Activated CD4-positive, alpha-beta T cell treated with anti-CD3 and anti-CD28 coated beads, Interleukin-10, Interleukin-2, amounts not matched to agents 100 ng/mL and 50 ng/mL, durations not matched to agents 16 hours and 8 hours (primary cell): ENCODE measurements around the gene ADCY9.
"Not testable (repeated sequence)": the region's sequence is repeated elsewhere in the genome, so short reads cannot be mapped to it uniquely, and the experiment has no call there.

Experiments used
- DNase-seq: peaks from one replicate; pipeline ENCODE4 v3.0.0-alpha.2; 2020

The ADCY9 gene

GRCh38 chr16:3948378-3948995 is 167.8 kb downstream of the ADCY9 start:
- no peak for DNase-seq

GRCh38 chr16:3946604-3947180 is 169.6 kb downstream of the ADCY9 start:
- no peak for DNase-seq

GRCh38 chr16:3945751-3946603 is 170.3 kb downstream of the ADCY9 start:
- no peak for DNase-seq

GRCh38 chr16:3944457-3944856 is 171.8 kb downstream of the ADCY9 start:
- DNase-seq, result not testable (repeated sequence)

GRCh38 chr16:3942146-3942545 is 174.1 kb downstream of the ADCY9 start:
- DNase-seq, result not testable (repeated sequence)

- peak; percentile 66 for DNase-seq
These were observed 177.2 kb downstream of the ADCY9 start for GRCh38 chr16:3938843-3939624.

- DNase-seq, result no peak
These were observed 177.8 kb downstream of the ADCY9 start for GRCh38 chr16:3938471-3938842.

- DNase-seq, result no peak
These were observed 179.0 kb downstream of the ADCY9 start for GRCh38 chr16:3937066-3937875.

- no peak for DNase-seq
These were observed 180.3 kb downstream of the ADCY9 start for GRCh38 chr16:3935921-3936320.

- DNase-seq, result no peak
These were observed 181.6 kb downstream of the ADCY9 start for GRCh38 chr16:3934491-3935181.

GRCh38 chr16:3927147-3927546 is 189.1 kb downstream of the ADCY9 start:
- not testable (repeated sequence) for DNase-seq

GRCh38 chr16:3924763-3925162 is 191.5 kb downstream of the ADCY9 start:
- DNase-seq, result no peak

GRCh38 chr16:3922241-3922640 is 194.0 kb downstream of the ADCY9 start:
- DNase-seq, result no peak

- no peak for DNase-seq
These were observed 196.0 kb downstream of the ADCY9 start for GRCh38 chr16:3920206-3920605.

GRCh38 chr16:3919413-3919812 is 196.8 kb downstream of the ADCY9 start:
- no peak for DNase-seq

GRCh38 chr16:3915426-3916260 is 200.6 kb downstream of the ADCY9 start:
- no peak for DNase-seq

GRCh38 chr16:3912897-3913296 is 203.3 kb downstream of the ADCY9 start:
- no peak for DNase-seq
